Ovary (tissue), 3 donors: ENCODE measurements around the gene LIN28A.

ENCODE experiments used
- POLR2A ChIP-seq: fragments of 450-650 bp; IDR thresholded peaks from one replicate; pipeline ENCODE4 v1.6.1; 2017; ENCODE audit warnings: antibody characterized with exemption, mild to moderate bottlenecking, moderate library complexity
- TF ChIP-seq, protein P1 (sequence below), 3 donors: fragments of 450-650 bp in 2 of 3; fragments of 200-600 bp in 1 of 3; IDR thresholded peaks; one replicate each; pipeline versions ENCODE4 v1.5.1 to v1.8.0; 2016 to 2022; ENCODE audit warnings: antibody characterized with exemption in 3 of 3, mild to moderate bottlenecking in 1 of 3
- donor health status: DM: no; HTN: no; CAD: no.

DNA sequence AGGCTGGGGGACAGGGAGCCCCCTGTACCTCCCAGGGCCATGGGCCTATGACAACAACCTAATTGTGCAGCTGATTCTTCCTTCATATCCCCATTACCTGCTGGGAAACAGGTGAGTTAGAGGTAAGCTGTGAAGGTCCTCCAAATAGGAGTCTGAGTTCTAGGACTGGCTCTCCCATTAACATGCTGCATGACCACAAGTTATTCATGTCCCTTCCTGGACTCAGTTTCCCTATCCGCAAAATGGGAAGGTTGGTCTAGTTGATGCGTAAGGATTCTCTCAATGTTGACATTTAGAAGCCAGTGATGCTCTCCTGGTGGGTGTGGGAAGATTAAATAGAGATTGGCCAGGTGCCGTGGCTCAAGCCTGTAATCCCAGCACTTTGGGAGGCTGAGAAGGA is 42.1 kb upstream of the LIN28A start:
- TF ChIP-seq POLR2A: no peak
- TF ChIP-seq, protein P1, sequence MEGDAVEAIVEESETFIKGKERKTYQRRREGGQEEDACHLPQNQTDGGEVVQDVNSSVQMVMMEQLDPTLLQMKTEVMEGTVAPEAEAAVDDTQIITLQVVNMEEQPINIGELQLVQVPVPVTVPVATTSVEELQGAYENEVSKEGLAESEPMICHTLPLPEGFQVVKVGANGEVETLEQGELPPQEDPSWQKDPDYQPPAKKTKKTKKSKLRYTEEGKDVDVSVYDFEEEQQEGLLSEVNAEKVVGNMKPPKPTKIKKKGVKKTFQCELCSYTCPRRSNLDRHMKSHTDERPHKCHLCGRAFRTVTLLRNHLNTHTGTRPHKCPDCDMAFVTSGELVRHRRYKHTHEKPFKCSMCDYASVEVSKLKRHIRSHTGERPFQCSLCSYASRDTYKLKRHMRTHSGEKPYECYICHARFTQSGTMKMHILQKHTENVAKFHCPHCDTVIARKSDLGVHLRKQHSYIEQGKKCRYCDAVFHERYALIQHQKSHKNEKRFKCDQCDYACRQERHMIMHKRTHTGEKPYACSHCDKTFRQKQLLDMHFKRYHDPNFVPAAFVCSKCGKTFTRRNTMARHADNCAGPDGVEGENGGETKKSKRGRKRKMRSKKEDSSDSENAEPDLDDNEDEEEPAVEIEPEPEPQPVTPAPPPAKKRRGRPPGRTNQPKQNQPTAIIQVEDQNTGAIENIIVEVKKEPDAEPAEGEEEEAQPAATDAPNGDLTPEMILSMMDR (IDR thresholded peaks at IDR 0.05): no peak
